ENCODE data around the gene ZNF41. TPM values are rescaled to one million over a fixed set of nuclear protein-coding genes. Genes with fewer than 3 reads are reported as not detected.

Gene ZNF41
- total and polyA plus RNA-seq, 8 donors = 8.1 to 15.4 (median 14.2) TPM

DNA sequence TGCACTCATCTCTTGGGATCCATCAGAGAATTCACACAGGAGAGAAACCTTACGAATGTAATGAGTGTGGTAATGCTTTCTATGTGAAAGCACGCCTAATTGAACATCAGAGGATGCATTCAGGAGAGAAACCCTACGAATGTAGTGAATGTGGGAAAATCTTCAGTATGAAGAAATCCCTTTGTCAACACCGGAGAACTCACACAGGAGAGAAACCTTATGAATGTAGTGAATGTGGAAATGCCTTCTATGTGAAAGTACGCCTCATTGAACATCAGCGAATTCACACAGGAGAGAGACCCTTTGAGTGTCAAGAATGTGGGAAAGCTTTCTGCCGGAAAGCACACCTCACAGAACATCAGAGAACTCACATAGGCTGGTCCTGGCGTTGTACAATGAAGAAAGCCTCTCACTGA lies 69.8 kb downstream of the ZNF41 start:
- peaks cover 0 to 42% of the 10 kb centered on the region in 2 donors for H3K9me3 ChIP-seq
- ATAC-seq = no peak
- H3K27ac ChIP-seq = no peak overlapping the region

More for the DNA sequence above, 69.8 kb downstream of the ZNF41 start:
- intact Hi-C loops (cut with DNase I) = no loop called here
- Histone ChIP-seq H3K4me1 (no peaks in the 10 kb centered on the region), H3K27me3 (no peaks in the 10 kb centered on the region), H3K36me3 (no peaks in the 10 kb centered on the region), H3K4me3 (no peak overlapping the region)
- no peak for DNase-seq
- TF ChIP-seq CTCF (IDR thresholded peaks at IDR 0.05) = no peak

Other genes starting within 250 kb of the ZNF41 start
- under 1 TPM; 0.20 to 0.29 TPM for gene ZNF157, start 112.6 kb downstream of the ZNF41 start, total RNA-seq
- gene ZNF157, start 112.6 kb downstream of the ZNF41 start, polyA plus RNA-seq (ENCODE audit: insufficient read length in 6 of 6) = 1 to 10 TPM in 3 of 6 donors, under 1 TPM in 3; 0.88 to 1.2 (median 1.0) TPM
- 10 to 100 TPM; 92.7 to 93.1 TPM for gene ARAF, start 78.0 kb upstream of the ZNF41 start, total RNA-seq
- 10 to 100 TPM; 47.5 to 57.0 (median 51.4) TPM for gene ARAF, start 78.0 kb upstream of the ZNF41 start, polyA plus RNA-seq (ENCODE audit: insufficient read length in 6 of 6)
- 1,000 to 10,000 TPM in 1 of 2 donors, 100 to 1,000 TPM in 1; 998 to 2,737 TPM for gene TIMP1, start 99.2 kb upstream of the ZNF41 start, total RNA-seq
- gene TIMP1, start 99.2 kb upstream of the ZNF41 start, polyA plus RNA-seq (ENCODE audit: insufficient read length in 6 of 6) = 100 to 1,000 TPM; 107 to 148 (median 118) TPM
- gene SYN1, start 136.6 kb upstream of the ZNF41 start, total RNA-seq = 1 to 10 TPM; 1.0 to 1.6 TPM
- 1 to 10 TPM; 4.7 to 7.2 (median 5.8) TPM for gene SYN1, start 136.6 kb upstream of the ZNF41 start, polyA plus RNA-seq (ENCODE audit: insufficient read length in 6 of 6)
- gene CFP, start 146.7 kb upstream of the ZNF41 start, total RNA-seq = 10 to 100 TPM in 1 of 2 donors, 1 to 10 TPM in 1; 7.6 to 25.4 TPM
- gene CFP, start 146.7 kb upstream of the ZNF41 start, polyA plus RNA-seq (ENCODE audit: insufficient read length in 6 of 6) = 1 to 10 TPM; 4.2 to 7.0 (median 6.1) TPM
- gene ELK1, start 167.3 kb upstream of the ZNF41 start, total RNA-seq = 10 to 100 TPM; 28.2 to 35.2 TPM
- 10 to 100 TPM; 23.1 to 30.3 (median 26.4) TPM for gene ELK1, start 167.3 kb upstream of the ZNF41 start, polyA plus RNA-seq (ENCODE audit: insufficient read length in 6 of 6)
- gene UXT, start 176.0 kb upstream of the ZNF41 start, total RNA-seq = 100 to 1,000 TPM in 1 of 2 donors, 10 to 100 TPM in 1; 77.9 to 104 TPM
- 100 to 1,000 TPM; 117 to 130 (median 120) TPM for gene UXT, start 176.0 kb upstream of the ZNF41 start, polyA plus RNA-seq (ENCODE audit: insufficient read length in 6 of 6)

All from left lung (tissue), 10 donors.